ENCODE results near the gene SLIT3.
"Not testable (repeated sequence)": the region's sequence is repeated elsewhere in the genome, so short reads cannot be mapped to it uniquely, and the experiment has no call there.

The SLIT3 gene

DNA sequence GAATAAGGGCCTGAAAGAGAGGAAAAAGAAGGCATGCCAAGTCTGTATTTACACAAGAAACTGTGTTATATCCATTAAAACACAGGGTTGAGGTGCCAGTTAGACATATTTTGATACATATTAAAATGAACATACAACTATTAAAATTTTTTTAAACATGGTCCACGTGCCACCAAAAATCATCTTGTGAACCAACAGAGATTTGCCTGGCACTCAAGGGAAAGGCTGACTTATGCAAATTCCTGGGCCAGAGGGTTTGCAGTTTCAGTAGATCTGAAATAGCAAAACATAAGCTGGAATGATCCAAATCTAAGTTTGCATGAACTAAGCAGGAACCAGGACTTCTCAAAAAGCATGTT is 168.7 kb downstream of the SLIT3 start:
- DNase-seq, result no peak

DNA sequence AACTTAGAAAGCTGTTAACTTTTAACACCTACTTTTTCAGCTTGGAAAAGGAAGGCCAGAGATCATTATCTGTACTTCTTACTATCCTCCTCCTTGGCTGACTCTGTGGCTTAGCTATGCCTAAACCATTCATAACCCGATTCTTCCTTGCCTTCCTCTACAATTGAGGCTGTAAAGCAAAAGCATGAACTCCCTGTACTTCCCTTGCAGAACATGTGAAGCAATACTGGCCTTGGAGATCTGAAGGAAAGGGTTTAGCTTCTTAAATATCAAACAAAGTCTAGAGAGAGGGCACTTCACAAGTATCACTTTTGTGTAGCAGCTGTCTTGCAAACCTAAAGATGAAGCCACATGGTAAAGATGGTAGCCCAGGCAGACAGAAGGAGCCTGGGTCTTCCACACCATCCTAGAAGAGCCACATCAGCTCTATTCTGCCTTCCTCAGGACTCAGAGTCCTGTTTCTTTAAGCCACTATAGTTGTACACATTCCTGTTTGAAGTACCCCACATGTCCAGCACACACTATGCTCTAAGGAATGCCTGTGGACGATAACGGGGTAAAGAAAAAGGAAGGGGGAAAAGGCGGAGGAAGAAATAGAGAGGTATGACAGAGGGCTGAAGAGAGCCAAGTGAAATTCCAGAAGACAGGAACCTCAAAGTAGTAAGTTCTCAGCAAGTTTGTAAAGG is 169.2 kb downstream of the SLIT3 start:
- DNase-seq, result no peak

DNA sequence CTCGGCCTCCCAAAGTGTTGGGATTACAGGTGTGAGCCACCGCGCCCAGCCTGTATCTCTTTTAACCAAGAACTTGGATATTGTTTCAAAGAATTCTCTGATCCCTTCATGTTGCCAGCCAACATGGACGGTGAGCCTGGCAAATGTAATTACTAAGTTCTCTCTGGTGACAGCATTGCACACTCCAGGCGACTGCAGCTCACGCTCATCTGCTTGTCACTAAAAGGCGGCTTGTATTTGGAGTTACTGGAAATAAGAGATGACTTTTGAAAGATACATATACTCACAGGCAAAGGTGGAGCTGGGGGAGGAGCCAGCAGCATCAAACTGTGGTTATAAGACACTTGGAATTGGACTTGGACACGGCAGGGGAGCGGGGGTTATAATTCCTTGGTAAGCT is 172.3 kb downstream of the SLIT3 start:
- DNase-seq, result no peak

DNA sequence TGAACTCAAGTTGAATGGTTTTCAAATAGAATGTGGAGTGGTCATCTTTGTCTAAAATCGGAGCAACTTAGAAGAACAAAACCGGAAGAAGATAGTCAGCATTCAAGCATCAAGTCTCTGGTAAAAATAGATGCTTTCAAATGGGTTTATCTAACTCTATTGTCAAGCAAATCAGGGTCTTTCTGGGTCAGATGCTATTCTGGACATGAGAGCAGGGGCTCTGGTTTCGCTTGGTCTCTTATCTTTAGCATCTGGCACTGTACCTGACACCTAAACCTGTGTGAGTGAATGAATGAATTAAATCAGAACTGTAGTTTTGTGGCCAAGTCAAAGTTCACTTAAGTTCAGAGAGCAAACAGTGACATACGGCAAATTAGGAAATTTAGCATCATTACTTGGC is 173.5 kb downstream of the SLIT3 start:
- no peak for DNase-seq

DNA sequence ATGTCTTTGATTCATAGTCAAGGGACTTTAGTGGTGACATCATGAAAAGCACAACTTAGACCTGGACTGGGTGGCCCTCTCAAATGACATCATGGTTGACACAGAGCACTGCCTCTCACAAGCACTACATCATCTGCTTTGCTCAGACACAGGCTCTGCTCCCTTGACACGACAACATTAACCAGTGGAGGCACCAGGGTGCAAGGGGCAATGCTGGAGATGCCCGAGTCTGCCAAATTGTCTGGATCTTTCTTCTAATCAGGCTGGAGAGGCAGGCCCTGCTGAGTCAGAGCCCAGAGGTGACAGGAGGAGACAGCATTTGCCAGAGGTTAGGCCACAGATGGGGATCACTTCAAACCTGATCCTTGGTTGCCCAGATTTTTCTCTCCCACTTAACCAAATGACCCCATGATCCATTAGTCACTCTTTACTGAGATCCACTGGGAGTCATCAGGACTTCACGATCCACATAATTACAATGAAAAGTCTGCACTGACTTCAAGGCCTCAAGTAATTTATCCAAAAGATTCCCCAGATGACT is 174.4 kb downstream of the SLIT3 start:
- no peak for DNase-seq

DNA sequence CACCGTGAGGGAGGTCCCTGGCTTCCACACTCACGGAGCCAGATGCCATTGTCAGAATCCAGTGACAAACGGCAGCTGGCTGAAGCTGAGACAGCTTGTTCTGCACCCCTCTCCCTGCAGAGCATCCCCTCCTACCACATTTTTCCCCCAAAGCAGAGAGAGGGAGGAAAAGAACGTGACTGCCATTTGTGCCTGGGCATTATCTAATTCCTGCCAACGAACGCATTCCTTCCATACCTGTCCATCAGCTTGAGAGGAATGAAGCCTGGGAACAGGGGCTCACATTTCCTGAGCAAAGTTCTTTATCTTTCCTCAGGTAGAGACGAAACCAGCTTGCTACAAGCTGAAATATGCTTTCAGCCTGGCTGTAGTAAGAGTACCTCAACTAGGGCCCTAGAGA is 175.4 kb downstream of the SLIT3 start:
- DNase-seq, result no peak

DNA sequence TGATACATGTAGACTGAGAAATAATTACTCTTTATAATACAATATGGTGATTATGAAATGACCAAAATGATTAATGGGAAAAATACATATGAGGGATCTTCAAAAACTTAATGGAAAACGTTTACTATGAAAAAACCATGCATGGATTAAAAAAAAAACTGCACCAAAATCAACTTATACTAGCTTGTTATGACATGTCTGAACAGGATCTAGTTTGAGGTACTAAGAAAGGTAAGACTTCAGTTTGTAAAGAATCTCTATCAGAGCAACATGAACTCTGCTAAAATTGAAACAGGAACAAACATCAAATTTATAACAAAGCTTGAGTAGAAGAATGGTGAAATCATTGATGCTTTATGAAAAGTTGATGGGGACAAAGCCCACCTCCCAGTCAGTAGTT is 178.0 kb downstream of the SLIT3 start:
- no peak for DNase-seq

DNA sequence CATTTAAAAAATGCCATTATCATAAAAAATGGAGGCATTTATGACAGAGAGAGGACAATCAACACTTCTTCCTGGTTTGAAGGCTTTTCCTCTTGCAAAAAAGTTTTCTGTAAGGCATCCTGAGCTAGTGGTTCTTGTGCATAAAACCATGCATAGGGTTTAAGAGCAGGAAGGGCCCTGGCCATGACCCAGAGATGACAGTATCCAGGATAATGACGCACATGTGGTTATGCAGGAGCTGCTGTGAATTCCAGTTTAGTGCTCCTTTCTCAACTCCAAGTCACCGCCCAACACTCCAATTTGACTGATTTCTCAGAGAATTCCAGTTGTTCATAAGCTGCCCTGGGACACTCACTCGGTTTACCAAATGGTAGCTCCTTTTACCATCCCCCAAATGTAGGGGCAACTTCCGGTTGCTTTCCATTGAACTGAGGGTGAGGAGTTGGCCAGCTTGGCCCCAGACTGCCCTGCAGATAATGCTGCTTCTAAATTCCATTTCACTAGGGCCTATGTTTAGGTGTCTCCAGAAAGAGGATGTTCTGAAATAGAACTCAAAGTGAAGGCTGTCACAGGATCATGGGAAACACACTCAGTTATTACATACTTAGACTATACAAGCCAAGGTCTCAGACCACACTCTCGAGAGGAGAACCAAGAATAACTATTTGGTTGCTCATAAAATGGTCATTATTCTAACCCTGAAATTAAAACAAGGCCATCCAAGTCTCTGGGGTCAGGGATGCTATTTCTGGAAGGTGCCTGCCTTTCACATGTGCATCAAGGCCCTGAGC is 179.1 kb downstream of the SLIT3 start:
- DNase-seq, result no peak

DNA sequence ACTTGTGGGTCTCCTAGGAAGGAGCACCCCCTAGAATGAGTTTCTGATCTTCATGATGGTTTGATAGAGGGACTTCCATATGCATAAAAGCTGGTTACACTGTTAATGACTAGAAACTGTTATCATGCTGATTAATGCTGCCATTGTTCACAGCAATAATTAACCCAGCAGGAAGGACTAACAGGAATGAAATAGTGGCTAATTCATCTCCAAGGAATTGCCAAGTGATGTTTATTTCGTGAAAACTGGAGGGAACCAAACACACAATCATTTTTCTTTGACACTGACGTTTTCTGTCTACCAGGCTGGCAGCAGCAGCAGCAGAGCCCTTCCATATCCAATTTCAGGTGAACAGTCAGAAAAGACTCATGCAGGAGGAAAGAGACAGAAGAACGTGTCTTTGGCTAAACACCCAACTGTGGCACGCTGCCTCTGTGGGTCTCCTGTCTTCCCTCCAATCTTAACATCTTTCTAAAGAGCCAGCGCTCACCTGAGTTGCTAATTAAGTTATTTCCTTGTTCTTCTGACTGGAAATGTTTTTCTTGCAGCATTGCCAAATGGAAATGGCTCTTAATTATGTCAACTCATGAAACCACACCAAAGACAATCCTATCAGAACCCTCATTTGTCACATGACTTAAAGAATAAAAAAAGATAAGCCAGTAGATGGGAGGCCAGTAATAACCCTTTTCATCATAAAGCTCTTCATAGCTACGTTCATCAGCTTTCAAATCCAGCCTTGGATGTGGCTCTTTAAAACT is 181.5 kb downstream of the SLIT3 start:
- DNase-seq, result no peak

DNA sequence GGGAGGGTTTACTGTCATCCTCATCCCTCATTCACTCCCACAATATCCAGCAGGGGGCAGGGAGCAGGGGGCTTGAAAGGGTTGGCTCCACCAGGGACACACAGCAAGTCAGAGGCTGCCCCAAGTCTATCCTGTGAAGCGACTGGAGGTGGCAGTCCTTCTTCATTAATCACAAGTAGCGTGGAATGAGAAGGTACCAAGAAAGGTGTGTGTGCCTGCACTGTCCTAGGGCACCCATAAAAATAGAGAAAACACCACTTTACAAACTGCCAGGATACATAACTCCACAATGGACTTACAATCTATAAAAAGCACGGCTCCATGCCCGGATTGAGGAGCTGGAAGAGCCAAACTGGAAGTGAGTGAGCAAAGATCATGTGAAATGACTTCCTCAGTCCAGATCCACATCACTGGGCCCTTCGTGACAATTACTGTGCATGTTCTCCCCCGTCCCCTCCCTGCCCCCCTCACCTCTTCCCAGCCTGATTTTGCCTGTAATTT is 183.9 kb downstream of the SLIT3 start:
- DNase-seq, result no peak

DNA sequence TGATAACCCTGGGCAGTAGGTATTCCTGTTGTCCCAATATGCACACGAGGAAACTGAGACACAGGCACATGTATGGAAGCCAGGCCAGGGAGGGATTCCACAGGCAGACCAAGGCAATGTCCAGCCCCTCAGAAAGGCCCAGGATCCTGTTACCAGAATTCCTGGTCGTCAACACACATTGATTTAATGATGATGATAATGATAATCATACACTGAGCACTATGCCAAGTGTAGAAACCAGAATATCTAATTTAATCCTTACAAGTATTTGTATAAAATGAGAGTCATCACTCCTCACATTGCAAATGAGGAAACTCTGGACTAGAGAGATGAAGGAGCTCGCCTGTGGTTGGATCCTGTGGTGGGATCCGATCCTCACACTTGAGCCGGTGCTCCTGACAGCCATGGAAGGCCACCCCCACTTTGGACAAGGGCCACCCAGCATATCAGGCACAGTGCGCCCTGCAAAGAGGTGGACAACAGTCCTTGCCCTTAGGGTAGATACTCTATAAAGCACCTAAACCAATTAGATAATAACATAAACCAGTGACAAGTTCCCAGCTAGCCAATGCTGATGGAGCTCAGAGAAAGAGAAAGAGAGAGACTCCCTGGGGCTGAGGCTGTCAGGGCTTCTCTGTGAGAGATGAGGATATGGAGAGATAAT is 185.3 kb downstream of the SLIT3 start:
- DNase-seq, result no peak

DNA sequence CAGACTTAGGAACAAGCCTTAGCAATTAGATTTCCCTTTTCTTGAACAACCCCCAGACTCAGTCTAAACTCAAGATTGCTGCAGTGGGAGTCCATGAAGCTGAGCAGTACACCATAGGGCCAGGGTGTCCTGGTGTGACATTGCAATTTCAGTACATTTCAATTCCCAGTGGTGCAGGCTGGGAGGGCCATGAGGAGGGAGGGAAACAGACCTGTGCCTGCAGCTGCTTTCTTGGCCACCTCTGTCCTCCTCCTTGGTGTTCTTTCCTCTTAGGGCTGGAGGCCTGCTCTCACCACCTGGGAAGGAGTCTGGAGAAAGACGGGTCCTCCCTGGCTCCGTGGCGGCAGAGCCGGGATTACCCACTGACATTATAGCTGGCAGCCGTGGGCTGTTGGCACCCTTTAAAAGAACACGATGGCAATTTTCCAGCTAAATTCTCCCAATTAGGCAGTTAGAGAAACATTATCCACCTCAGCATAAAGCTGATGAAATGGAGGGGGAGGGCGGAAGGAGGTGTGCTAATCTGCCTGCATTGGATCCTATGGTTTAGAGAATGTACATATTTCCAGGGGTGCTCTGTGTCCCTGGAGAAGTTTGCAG is 186.4 kb downstream of the SLIT3 start:
- no peak for DNase-seq

DNA sequence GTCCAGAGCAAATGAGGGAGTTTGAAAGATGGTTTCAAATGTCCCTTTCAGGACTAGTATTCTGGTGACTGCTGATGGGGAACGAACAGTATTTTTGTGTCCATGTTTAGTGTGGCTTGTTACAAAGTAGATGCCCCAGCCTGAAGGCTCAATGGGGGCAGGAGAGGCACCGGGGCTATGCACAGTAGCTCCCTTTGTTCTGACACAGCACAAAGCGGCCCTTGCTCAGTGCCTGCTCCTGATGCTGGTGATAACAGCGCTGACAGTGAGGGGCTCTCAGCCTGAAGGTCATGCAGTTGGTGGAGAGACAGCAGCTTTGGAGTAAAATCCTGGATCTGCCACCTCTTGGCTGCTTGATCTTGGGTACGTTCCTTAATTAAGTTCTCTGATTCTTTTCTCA is 188.9 kb downstream of the SLIT3 start:
- DNase-seq, result no peak

DNA sequence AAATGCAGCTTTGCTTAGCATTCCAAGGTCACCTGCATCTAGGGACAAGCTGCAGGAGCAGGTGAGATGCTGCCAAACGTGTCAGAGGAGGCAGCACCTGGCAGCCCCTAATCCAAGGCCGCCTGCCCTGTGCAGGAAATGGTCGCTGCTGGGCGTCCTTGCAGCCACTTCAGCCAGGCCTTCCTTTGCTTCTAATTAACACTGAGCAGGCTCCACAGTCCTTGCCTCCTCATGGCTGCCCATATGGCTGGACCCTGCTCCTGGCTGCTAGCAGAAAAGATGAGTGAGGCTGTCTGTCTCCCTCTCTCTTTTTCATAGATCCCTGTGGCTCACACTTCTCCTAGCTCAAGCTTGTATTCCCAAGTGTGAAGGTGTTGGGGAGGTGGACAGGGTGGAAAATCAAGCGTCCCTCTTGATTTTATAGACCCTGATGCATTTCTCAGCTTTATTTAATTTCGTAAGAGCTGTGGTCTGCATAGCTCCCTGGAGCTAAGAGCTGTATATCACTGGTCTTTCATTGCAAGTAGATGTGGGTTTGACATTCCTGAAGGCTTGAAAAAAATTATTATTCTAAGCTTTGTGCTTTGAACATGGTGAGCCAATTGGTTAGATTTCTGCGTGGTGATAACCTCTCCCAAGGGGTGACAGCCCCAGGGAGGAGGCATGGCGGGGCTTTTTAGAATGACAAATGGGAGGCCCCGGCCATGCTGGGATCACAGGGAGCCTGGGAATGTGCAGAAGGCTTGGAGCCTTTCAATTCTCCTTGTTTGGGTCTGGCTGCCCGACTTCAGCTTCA is 193.8 kb downstream of the SLIT3 start:
- no peak for DNase-seq

DNA sequence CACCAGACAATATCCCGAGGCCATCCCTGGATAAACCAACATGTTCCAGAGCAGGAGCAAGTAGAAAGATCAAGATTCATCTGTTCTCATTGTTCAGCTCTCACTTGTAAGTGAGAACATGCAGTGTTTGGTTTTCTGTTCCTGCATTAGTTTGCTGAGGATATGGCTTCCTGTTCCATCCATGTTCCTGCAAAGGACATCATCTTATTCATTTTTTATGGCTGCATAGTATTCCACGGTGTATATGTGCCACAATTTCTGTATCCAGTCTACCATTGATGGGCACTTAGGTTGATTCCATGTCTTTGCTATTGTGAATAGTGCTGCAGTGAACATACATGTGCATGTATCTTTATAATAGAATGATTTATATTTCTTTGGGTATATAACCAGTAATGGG is 195.4 kb downstream of the SLIT3 start:
- not testable (repeated sequence) for DNase-seq

DNA sequence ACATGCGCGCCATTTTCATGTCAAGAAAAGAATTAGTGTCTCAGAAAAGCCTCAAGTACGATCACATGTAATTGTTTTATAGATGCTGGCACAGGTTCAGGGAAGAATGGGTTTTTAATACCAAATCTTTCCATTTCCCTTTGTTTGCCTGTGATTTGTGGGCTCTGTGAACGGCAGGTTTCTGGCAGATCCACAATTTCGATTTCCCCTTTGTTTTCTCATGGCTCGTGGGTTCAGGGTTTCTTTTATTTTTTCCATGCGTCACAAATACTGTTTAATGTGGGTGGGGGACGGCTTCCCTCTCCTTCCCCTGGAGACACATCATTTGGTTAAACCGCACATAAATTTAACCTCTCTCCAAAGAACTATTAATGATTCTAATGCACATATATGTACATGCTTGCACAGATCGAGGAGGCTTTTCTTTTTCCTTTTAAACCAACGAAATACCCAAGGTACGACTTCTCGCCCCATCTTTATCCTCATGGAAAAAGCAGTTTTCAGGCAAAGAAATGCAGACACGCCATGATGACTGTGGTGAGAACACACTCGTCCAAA is 195.9 kb downstream of the SLIT3 start:
- no peak for DNase-seq

DNA sequence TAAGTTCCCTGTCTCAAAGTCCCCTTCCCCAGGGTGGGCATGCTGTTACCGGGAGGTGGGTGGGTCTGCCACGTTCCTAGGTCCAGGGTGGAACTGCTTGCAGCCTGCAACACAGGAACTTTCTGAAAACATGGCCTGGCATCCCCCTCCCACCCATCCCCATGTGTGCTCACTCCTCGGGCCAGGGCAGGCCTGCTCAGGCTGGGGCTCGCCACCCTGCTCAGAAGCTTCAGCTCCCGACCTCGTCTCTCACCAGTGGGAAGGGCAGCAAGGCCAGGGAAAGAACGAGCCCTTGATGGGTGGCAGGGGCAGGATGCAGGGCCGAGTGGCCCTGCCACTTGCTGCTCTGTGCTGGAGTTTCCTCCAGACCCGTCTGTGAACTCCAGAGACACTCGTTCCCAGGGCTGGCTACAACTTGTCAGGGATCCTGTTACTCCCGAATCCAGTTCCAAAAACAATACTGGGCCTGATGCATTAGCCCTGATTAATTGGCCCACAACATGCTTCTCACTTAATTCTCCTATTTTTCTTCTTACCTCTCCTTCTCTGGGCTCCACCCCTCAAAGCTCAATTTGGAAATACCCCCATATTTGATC is 197.3 kb downstream of the SLIT3 start:
- DNase-seq, result no peak

DNA sequence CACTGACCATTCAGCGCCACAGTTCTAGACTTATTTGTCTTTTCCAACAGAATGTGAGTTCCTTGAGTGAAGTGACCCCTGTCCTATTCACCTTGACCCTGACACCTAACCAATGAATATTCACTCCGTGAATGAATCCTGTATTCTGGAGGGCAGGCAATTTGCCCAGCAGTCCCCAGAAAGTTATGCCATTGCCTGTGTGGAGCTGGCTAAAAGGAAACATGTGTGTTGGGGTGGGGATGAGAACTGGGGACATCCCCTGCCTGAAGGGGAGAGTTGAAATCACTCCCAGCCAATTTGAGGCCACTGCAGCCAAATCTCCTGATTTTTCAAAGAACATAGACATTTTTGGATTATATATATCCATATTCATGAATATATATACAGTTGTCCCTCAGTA is 199.0 kb downstream of the SLIT3 start:
- DNase-seq, result no peak

DNA sequence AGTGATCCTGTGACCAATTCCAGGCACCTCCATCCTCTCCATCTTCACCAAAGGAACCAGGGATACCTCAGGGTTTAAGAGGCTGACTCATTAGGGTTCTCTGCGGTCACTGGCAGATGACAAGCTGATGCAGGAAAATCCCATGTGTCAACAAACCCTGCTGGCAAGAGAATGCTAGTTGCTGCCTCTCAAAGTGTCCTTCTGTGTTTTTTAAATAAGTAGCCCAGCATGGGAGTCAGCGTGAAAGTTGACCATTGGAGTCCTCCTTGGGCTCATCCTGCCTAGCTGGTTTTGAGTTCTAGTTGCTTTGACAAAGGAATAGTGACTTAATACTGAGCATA is 200.2 kb downstream of the SLIT3 start:
- no peak for DNase-seq

DNA sequence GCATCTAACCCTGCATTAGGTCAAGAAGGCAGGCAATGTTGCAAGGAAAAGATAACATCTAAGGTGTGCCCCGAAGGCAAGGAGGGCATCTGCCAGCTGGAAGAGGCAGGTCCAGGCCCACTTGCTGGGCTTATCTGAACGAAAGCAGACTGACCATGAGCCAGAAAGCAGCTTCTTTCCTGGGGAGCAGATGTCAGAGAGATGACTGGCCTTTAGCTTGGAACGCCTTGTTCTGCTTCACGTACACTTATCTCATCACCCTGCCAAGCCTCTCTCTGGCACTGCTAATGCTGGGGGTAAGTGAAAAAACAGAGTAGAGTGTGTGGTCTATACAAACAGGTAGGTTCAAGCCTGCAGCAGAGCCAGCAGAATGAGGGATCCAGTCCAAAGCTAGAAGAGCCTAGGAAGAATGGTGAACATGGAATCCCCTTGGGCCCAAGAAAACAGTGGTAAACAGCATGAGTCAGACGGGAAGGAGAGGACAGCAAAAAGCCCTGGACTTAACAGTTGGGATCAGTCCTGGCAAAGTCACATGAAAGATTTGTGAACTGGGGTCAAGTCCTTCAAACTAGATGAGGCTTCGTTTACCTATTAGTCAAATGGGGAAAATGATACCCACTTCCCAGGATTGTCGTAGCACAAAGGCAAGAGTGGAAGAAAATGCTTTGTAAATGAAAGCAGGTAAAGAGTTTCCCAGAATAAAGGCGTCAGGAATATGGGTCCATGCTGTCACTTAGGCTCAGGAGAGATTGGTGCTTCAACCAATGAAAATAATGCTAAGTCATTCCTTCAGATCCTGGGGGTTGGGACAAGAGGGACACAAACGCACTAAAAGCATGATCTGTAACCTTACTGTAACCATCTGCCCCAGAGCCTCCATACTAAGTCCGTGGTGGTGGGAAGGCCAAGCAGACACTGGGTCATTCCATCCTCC is 200.9 kb downstream of the SLIT3 start:
- no peak for DNase-seq

All from stimulated activated CD4-positive, alpha-beta T cell treated with anti-CD3 and anti-CD28 coated beads, Interleukin-4, amount 100 ng/mL, for 1 hour (primary cell).